EL (cell line): ENCODE data around the gene LZTR1.
A peak's percentile ranks its signal among the peaks of the same experiment; 100 is the strongest.

Experiments used
- DNase-seq: peaks from one replicate; pipeline ENCODE4 v3.0.0-alpha.2; 2016

The LZTR1 gene

GRCh38 chr22:20983081-20983771 lies 1.1 kb downstream of the LZTR1 start:
- no peak for DNase-seq

- DNase-seq: no peak
Observed at GRCh38 chr22:20985720-20986119, 3.6 kb downstream of the LZTR1 start.

GRCh38 chr22:20986365-20986764 lies 4.3 kb downstream of the LZTR1 start:
- DNase-seq: no peak

- no peak for DNase-seq
Observed at GRCh38 chr22:20987375-20987774, 5.3 kb downstream of the LZTR1 start.

- DNase-seq: no peak
Observed at GRCh38 chr22:20988573-20989322, 6.7 kb downstream of the LZTR1 start.

- peak; percentile 31 for DNase-seq
Observed at GRCh38 chr22:20989323-20990138, 7.4 kb downstream of the LZTR1 start.

GRCh38 chr22:20990184-20991180 lies 8.4 kb downstream of the LZTR1 start:
- DNase-seq: no peak

- DNase-seq: no peak
Observed at GRCh38 chr22:20991252-20992055, 9.4 kb downstream of the LZTR1 start.

- DNase-seq: no peak
Observed at GRCh38 chr22:20992056-20992442, 10.0 kb downstream of the LZTR1 start.

- DNase-seq: no peak
Observed at GRCh38 chr22:20992456-20993303, 10.6 kb downstream of the LZTR1 start.

- no peak for DNase-seq
Observed at GRCh38 chr22:20993304-20994127, 11.4 kb downstream of the LZTR1 start.

- no peak for DNase-seq
Observed at GRCh38 chr22:20994128-20994901, 12.2 kb downstream of the LZTR1 start.

- DNase-seq: no peak
Observed at GRCh38 chr22:20994902-20995241, 12.8 kb downstream of the LZTR1 start.

GRCh38 chr22:20995329-20996030 lies 13.4 kb downstream of the LZTR1 start:
- no peak for DNase-seq

GRCh38 chr22:20996031-20996410 lies 13.9 kb downstream of the LZTR1 start:
- no peak for DNase-seq

GRCh38 chr22:20996598-20997535 lies 14.8 kb downstream of the LZTR1 start:
- no peak for DNase-seq
